Fibroblast of skin of right quadriceps (primary cell): ENCODE results near the gene ATF7.

Source experiments
- DNase-seq: peaks from one replicate; pipeline ENCODE4 v3.0.0-alpha.2; 2013

The ATF7 gene

DNA sequence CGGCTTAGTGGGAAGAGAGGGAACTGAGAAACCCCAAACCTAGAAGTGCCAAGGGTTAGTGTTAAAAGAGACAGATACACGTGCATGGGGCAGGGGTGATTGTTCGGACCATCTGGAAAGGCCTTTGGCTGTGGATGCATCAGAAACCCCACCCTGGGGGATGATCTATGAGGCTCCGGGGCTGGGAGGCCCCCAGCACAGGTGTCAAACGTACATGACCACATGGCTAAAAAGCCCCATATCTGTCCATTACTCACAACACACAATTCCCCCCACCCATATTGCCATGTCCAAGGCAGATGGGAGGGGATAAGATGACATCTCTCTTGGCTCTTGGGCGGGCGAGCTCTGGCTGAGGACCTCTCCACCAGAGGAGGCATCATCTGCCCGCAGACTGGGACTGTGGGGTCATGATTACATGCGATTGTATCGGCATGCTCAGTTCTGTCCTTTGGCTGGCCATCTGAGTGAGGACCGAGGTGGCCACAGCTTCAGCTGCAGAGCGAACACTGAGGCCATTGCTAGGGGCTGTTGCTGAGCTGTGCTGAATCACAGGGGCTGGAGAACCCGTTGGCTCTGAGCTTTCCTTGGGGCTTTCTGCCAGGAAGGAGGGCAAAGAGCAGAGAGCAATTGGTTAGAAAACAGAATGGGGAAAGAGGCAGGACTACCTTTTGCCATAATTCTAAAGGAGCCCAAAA is 109.3 kb downstream of the ATF7 start:
- DNase-seq: no peak

DNA sequence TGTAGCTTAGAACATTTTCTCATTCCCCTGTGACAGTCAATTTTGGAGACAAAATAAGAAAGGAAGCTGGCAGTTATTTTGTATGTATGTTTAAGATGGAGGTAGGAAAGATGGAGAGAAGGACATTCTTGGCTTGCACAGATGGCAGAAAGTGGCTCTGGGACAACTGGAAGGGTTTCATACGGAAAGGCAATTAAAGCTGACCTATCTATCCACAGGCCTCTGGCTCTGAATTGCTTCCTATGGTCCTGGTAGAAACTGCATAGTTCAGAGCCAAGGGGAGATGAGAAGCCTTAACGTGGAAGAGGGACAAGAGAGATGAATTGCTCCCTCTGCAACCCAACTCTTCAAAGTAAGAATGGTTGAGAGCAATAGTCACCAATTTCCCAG is 110.9 kb downstream of the ATF7 start:
- no peak for DNase-seq

DNA sequence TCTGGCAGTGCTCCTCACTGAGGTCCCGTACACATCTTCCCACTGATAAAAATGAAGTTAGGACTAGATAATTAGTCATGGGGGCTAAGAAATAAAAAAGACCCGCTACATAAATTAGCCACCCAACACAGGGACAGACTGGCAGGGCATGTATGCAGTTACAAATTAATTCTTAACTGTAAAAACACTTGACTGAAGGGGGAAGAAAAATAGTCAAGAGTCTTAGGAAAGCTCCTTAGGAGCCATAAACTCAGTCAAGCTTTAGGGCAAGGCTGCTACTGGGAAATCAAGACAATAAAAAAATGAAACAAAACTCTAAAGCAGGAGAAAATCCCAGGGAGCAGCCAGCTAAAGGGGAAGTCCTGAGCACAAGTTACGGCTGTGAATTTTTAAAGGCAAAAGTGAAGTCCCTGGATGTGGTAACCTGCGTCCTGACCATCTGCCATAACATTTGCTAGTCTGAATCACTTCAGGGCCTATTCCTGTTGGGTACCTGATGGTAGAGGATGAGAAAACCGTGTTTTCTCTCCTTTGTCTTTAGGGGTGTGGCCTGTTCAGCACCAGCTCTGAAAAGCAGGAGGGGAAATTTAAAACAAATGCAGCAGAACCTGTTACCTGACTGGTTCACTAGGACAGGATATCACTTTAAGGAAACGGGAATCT is 111.4 kb downstream of the ATF7 start:
- no peak for DNase-seq

DNA sequence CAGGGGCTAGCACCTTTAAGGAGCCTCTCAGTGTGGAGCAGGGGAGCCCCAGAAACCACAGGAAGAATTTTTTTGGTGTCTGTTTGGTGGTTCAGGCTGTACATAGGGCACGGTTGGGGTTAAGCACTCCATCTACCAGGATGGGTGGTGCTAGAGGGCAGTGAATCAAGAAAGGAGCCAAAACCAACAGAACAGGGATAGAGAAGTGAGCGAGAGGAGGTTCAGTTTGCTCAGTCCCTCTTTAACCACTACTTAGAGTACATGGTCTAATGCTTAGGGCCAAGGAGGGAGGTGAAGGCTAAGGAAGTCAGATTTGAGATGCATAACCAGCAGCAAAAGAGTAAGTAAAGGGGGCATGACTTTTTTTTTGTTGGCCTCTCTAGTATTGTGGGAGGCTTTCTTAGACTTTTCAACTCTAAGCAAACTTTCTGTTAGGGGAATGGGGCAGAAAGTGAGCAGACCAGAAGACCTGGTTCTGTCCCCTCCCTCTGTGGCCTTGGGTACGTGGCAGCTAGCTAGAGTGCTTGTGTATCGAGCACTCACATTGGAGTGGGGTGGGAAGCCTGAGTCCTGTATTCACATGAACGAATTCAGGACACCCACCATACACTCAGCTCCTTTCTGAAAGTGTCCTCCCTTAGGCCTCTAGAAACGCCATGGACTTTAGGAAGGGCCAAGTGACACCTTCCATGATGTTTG is 112.3 kb downstream of the ATF7 start:
- no peak for DNase-seq

DNA sequence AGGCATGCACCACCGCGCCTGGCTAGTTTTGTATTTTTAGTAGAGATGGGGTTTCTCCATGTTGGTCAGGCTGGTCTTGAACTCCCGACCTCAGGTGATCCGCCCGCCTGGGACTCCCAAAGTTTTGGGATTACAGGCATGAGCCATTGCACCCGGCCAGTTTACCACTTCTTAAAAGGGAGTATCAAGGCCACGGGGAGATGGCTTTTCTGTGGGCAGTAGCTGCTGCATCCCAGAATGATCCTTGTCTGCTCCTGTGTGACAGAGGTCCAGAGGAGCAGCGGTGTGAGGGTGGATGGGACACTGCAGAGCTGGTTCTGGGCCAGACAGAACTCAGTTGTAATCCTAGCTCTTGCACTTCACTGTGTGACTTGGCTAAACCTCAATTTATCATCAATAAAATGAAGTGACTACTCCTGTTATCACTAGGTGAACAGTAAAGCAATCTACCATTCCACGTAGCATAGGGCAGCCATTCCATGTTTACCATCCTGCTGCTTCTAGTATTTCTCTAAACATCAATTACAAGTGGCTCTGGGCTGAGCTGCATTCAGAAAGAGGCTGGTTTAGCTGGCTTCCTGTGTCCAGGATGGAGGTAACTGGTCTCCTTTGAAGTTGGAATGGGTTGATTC is 115.9 kb downstream of the ATF7 start:
- no peak for DNase-seq

DNA sequence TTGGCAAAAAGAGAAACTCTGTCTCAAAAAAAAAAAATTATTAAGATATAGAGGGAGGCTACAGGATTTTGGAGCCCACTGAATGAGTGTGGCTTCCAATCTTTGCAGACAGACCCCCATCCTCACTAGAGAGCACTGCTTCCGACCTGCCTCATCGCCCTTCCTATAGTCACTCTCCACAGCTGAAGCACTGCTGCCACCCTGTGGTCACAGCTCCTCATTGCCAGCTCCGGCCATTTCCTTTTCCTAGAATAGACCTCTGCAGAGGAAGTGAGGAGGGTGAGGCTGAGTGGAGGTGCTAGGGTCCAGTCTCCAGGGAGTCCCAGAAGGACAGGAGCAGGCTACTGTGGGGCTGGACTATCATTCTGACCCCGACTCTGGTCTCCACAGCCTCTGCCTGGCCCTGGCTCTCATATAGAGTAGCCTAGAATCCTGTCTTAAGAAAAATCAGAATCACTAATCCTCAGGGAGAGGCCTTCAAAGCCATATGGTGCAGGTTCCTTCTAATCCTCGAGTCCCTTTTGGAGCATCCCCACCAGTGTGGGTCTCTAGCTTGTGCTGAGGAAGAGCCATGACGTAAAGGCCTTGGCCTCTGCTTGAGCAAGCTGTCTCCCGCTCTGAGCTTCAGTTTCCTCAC is 117.5 kb downstream of the ATF7 start:
- peak; percentile 72 for DNase-seq

DNA sequence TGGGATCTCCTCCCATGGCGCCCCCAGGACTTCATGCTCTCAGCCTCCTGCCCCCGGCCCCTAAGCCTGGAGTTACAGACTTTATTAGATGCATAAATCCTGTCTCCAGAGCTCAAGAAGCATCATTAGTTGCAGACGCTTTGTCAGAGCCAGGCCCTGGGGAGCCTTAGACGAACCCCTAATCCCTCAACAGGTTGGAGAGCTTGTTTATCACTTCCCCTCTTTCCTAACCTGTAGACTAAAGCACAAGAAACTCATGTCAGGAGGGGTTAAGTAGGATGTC is 118.6 kb downstream of the ATF7 start:
- DNase-seq: no peak

DNA sequence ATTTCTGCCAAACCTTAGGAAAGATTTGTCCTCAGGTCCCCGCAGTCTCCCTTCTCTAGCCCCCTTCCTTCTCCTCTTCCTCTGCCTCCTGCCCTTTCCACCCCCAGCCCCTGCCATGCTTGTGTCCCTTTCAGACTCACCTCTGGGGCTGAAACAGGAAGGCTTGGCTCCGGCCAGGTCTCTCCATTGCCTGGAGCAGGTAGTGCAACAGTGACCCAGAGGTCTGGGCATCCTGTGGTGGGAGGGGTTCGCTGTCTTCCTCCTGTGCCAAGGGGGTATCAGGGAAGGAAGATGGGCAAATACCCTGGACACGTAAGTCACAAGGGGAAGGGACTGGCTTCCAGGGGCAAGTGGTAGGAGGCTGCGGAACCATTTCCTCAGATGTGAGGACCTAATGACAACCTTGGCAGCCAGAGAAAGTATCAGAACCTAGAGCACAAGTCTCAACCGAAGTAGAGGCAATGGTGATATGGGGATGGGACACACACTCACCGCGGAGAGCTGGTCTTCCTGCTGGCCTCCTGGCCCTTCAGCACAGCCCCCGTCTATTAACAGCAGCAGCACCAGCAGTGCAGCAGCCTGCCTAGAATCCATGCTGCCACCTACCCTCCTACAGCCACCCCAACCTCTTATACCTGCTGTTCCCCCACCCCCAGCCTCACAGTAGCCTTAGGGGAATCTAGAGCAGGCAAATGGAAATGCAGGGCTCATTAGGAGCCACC is 119.1 kb downstream of the ATF7 start, which contains the start of gene NPFF:
TSS of gene NPFF (minus strand) at position 604 of the 722 bp plus-strand sequence. CDS start at position 594, 10 bp downstream.
- no peak for DNase-seq

DNA sequence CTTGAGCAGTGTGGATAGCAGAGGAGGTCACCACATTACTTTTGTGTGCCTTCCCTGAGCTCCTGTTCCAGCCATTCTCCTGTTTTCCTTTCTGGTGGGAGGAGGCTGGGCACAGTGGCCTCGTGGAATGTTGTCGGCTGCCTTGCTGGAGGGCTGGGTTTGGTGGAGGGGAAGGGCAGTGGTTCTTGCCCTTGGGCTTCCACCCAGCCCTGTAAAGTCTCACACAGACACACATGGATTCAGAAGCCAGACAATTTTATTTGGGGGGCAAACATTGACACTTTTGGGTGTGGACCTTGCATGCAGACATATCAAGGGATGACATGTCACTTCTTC is 119.8 kb downstream of the ATF7 start:
- no peak for DNase-seq

DNA sequence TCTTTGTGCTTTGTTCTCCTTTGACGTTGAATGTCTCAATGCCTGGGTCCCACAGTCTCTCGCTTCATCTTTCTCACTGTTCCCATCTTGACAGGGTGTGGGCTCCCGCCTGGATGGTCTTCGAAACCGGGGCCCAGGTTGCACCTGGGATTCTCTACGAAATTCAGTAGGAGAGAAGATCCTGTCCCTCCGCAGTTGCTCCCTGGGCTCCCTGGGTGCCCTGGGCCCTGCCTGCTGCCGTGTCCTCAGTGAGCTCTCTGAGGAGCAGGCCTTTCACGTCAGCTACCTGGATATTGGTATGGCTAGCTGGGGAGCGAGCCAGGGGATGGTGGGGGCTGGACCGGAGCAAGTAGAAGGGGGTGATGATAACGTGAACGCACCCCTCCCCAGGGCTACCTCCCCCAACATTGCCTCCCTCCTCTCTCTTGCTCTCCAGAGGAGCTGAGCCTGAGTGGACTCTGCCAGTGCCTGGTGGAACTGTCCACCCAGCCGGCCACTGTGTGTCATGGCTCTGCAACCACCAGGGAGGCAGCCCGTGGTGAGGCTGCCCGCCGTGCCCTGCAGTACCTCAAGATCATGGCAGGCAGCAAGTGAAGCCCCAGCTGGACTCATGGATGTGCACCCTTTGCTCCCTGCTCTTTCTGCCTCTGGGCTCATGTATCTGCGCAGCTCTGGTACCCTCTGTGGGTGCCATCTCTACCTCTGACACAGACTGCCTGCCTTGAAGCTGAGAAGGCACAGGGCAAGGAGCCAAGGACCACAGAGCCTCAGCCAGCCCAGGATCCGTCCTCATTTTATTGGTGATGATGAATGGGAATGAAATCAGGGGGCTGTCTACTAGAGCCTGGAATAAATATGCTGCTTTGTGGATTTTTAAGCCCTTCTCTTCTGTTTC is 120.4 kb downstream of the ATF7 start:
- no peak for DNase-seq

DNA sequence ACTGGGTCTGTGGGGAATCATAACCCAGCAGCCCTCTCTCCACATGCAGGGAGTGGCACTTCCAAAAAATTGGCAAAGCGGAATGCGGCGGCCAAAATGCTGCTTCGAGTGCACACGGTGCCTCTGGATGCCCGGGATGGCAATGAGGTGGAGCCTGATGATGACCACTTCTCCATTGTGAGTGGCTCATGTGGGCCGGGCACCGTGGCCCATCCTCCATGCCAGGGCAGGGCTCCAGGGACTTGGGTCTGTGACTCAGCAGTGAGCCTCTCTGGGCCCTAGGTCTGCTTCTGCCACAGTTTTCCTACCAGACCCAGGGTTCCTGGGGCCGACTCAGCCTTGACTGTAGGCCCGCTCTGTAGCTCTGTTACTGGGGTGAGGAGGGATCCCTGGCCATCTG is 121.1 kb downstream of the ATF7 start:
- DNase-seq: no peak

DNA sequence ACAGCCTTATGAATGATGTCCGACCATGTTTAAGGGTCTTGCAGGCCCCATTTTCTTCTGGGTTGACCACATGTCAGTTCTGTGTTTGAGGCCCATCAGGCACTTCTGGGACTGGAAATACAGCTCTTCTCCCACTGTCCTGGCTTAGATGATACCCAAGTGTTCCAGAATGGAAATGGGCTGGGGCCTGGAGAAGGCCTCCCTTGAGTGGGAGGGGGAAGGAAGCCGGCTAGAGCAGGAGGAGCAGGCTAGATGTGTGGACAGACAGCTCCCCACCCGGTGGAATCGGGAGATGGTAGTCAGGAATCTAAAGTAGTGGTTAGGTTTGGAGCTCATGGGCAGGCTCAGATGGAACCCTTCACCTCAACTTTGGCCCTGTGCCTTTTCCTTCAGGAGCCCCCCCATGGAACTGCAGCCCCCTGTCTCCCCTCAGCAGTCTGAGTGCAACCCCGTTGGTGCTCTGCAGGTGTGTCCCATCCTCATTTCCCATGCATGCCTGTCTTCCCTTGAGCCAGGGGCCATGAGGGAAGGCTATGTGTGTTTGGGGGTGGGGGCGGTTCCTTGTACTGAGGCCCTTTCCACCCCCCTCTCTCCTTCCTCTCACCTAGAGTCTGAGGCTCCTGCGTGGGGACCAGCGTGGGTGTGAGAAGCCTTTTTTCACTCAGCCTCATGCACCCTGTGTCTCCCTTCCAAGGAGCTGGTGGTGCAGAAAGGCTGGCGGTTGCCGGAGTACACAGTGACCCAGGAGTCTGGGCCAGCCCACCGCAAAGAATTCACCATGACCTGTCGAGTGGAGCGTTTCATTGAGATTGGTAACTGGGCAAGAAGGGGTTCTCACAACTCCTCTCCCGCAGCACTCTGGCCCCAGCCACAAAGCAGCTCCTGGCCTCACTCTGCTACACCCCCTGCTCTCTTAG is 121.9 kb downstream of the ATF7 start:
- no peak for DNase-seq

DNA sequence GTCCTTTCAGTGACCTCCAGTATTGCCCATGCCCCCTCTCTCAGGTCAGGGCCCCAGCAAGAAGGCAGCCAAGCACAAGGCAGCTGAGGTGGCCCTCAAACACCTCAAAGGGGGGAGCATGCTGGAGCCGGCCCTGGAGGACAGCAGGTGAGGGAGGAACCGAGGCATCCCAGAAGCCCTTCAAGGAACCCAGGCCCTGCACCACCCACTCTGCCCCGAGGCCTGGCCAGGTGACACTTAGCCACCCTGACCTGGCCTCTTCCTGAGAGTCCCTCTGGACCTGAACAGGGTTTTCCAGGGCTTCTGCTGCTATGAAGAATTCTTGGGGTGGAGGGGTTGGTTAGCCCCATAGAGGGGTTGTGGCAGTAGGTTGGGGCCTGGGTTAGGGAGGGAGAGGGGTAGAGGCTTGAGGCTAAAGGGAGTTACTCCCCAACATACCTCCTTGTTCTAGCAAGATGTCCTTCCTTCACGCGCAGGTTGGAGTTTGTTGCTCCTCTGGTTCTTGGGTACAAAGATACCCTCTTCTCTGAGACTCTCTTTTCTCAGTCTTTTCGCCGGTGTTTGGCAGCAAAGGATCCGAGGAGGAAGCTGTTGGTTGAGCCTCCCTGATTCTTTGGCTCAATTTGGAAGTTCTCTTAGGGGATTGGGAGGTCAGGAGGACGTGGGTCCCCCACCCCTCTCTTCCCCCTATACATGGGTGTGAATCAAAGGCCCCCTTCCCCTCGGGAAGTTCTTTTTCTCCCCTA is 123.0 kb downstream of the ATF7 start:
- DNase-seq: no peak

DNA sequence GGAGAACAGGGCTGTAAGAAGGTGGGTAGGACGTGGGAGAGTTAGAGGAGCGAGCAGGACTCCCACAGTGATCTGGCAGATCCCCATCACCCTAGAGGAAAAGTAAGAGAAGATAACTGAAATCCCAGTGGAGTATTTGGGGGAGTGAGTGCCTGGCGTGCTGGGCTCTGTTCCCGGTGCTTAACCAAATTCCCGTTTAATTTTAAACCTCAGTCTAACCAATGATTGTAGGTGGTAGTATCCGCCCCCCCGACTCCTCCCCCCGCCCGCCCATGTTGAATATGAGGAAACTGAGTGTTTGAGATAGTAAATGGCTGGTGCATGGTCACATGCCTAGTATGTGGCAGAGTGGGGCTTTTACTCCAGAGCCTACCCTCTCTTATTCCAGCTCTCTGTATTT is 123.9 kb downstream of the ATF7 start:
- no peak for DNase-seq

DNA sequence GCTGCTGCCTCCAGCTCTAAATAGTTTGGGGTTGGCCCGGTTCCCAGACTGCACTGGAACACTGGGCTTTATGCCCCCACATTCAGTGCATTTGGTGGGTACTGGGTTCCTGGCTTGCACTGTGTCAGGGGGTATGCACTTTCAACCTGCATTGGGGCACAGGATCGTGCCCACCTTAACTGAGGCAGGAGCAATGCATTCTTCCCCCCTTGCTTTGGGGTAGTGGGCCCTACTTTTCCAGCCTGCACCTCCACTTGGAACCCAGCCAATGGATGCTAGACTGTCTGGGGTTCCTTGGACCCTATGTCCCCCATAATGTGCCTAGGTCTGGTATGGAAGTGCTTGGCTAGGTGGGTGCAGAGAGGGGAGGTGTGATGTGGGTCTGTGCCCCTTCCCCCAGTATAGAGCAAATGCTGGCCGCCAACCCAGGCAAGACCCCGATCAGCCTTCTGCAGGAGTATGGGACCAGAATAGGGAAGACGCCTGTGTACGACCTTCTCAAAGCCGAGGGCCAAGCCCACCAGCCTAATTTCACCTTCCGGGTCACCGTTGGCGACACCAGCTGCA is 124.5 kb downstream of the ATF7 start:
- no peak for DNase-seq

DNA sequence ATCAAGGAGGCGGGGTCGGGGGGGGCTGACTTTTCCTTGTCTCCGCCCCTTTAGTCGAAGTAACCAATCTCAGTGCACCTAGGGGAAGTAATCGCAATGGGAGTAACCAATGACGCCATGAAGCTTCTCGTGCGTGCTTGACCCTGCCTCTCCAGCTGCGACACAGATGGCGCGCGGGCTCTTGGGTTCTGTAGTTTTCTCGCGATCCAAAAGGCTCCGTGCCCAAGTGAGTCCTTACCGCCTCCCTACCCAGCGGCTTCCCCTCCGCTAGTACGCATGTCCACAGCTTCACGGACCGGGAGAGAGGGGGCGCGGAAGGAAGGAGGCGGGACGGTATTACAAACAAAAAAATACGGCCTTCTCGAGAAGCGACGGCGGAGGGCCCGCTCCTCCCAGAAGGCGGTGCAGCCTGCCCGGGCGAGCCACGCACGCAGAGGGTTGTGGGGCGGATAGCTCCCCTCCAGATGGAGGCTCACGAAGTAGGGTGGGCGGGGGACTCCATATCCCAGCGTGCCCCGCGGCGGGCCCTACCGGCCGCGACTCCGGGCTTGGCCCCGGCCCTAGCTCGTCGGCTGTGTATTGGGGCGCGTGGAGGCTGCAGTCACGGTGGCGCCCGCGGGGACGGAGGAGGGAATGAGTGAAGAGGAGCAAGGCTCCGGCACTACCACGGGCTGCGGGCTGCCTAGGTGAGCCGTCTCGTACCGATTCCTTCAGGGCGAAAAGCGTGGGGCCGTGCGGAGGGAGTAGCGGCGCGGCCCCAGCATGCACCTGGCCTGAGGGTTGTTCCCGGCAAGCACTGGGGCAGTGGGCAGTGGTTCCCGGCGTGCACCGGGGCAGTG is 125.2 kb downstream of the ATF7 start, which contains the start of gene TARBP2:
TSS of gene TARBP2 (plus strand) at position 508 of the 839 bp plus-strand sequence. CDS start at position 634, 126 bp downstream.
- DNase-seq: peak; percentile 100

DNA sequence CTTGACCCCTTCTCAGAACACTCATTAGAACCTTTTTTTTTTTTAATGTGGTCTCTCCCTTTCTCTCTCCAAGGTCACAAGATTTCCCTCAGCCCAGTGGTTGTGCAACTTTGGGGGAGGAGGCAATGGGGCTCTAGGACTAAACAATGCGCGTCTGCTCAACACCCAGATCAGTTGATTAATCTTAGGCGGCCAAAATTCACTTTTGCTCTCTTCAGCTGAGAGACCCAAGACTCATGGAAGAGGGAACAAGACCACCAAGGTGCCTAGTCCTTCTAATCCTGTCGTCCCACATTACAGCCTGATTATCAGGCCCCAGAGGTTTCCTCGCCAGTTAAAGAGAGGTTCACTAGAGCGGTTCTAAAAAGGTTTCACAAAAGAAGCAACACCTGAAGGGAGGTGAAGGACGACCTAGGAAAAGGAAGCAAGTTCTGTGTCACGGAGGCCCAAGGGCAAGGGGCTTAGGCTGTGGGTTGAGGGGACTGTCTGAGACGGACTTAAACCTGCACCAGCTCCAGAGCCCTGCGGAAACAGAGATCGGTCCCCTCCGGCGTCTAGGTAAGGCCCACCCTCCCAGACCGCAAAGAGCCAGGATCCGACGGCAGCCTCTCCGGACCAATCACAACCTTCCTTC is 125.9 kb downstream of the ATF7 start:
- DNase-seq: peak; percentile 65
